ENCODE data around the gene TXNRD3. TPM values are rescaled to one million over a fixed set of nuclear protein-coding genes. Genes with fewer than 3 reads are reported as not detected.

TXNRD3 gene
- total RNA-seq, 1 experiment from 2014 or later: 11.1 TPM

DNA sequence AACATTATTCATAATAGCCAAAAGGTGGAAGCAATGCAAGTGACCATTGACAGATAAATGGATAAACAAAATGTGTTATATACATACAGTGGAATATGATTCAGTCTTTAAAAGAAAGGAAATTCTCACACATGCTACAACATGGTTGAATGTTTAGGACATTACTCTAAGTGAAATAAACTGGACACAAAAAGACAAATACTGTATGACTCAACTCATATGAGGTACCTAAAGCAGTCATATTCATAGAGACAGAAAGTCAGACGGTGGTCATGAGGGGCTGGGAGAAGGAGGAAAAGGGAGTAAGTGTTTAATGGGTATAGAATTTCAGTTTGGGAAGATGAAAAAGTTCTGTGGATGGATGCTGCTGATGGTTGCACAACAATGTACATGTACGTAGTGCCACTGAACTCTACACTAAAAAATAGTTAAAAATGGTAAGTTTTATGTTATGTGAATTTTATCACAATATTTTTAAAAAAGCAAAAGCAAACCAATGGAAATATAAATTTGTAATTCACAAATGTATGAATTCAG lies 5.3 kb downstream of the TXNRD3 start:
- BruUV-seq (replicated peaks): no TSS peak
- H3K4me1 ChIP-seq: no peaks in the 10 kb centered on the region
- POLR2A ChIA-PET: no interaction called here
- H3K36me3 Mint-ChIP-seq (ENCODE audit: insufficient read depth, unreplicated experiment): no peaks in the 10 kb centered on the region
- no peaks in the 10 kb centered on the region for H3K27me3 Mint-ChIP-seq (ENCODE audit: insufficient read depth, unreplicated experiment)
- H3K27ac Mint-ChIP-seq (ENCODE audit: unreplicated experiment): no peak overlapping the region
- no peaks in the 10 kb centered on the region for H3K36me3 ChIP-seq (ENCODE audit: control insufficient read depth, insufficient read depth, low read length)
- intact Hi-C loops (cut with micrococcal nuclease; ENCODE audit: unreplicated experiment): loop anchor here (10.0 kb wide), 1 partner anchor 125 kb away; the partner anchor contains the start of gene CHST13
- H3K4me3 ChIP-seq (ENCODE audit: low read depth, low read length): no peak overlapping the region
- TF ChIP-seq, protein P1, sequence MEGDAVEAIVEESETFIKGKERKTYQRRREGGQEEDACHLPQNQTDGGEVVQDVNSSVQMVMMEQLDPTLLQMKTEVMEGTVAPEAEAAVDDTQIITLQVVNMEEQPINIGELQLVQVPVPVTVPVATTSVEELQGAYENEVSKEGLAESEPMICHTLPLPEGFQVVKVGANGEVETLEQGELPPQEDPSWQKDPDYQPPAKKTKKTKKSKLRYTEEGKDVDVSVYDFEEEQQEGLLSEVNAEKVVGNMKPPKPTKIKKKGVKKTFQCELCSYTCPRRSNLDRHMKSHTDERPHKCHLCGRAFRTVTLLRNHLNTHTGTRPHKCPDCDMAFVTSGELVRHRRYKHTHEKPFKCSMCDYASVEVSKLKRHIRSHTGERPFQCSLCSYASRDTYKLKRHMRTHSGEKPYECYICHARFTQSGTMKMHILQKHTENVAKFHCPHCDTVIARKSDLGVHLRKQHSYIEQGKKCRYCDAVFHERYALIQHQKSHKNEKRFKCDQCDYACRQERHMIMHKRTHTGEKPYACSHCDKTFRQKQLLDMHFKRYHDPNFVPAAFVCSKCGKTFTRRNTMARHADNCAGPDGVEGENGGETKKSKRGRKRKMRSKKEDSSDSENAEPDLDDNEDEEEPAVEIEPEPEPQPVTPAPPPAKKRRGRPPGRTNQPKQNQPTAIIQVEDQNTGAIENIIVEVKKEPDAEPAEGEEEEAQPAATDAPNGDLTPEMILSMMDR (IDR thresholded peaks at IDR 0.05; ENCODE audit: insufficient read depth in 1 of 2, low read depth in 1 of 2, low read length in 1 of 2, severe bottlenecking in 1 of 2, unreplicated experiment in 1 of 2): no peak
- H3K9me3 ChIP-seq: no peaks in the 10 kb centered on the region
- no peaks in the 10 kb centered on the region for H3K27me3 ChIP-seq (replicated peaks; ENCODE audit: control insufficient read depth, insufficient read depth, low read length)
- DNase-seq: no peak
- H3K4me3 Mint-ChIP-seq (ENCODE audit: unreplicated experiment): no peak overlapping the region
- no peaks in the 10 kb centered on the region for H3K9me3 Mint-ChIP-seq (ENCODE audit: unreplicated experiment)
- CTCF ChIA-PET: no interaction called here
- H3K4me1 Mint-ChIP-seq (ENCODE audit: low read depth, unreplicated experiment): no peaks in the 10 kb centered on the region

DNA sequence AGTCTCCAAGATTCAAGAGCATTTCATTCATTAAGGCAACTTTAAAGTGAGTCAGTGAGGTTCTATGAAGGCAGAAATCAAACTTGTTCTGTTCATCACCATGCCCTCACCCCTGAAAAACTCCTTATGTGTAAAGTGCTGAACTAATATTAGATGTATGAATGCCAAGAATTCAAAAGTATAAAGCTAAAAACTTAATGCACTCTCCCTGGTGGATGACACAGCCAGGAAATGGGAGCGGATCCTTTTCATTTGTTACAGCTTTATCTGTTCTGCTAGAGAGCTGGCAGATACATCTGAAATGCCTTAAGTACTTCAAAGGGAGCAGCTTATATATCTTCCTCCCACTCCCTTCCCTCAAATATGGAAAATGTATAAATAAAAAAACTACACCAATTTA lies 8.2 kb downstream of the TXNRD3 start:
- intact Hi-C loops (cut with micrococcal nuclease; ENCODE audit: unreplicated experiment): no loop called here
- Mint-ChIP-seq H3K9me3 (ENCODE audit: unreplicated experiment) (no peaks in the 10 kb centered on the region), H3K27me3 (ENCODE audit: insufficient read depth, unreplicated experiment) (no peaks in the 10 kb centered on the region), H3K36me3 (ENCODE audit: insufficient read depth, unreplicated experiment) (peaks cover 7% of the 10 kb centered on the region), H3K27ac (ENCODE audit: unreplicated experiment) (no peak overlapping the region), H3K4me3 (ENCODE audit: unreplicated experiment) (no peak overlapping the region), H3K4me1 (ENCODE audit: low read depth, unreplicated experiment) (no peaks in the 10 kb centered on the region)
- H3K4me1 ChIP-seq: no peaks in the 10 kb centered on the region
- H3K36me3 ChIP-seq (ENCODE audit: control insufficient read depth, insufficient read depth, low read length): no peaks in the 10 kb centered on the region
- CTCF ChIA-PET: no interaction called here
- no peaks in the 10 kb centered on the region for H3K27me3 ChIP-seq (replicated peaks; ENCODE audit: control insufficient read depth, insufficient read depth, low read length)
- no peak overlapping the region for H3K4me3 ChIP-seq (ENCODE audit: low read depth, low read length)
- TF ChIP-seq, protein P1 (IDR thresholded peaks at IDR 0.05; ENCODE audit: insufficient read depth in 1 of 2, low read depth in 1 of 2, low read length in 1 of 2, severe bottlenecking in 1 of 2, unreplicated experiment in 1 of 2): no peak
- BruUV-seq (replicated peaks): no TSS peak
- POLR2A ChIA-PET: no interaction called here
- no peaks in the 10 kb centered on the region for H3K9me3 ChIP-seq
- no peak for DNase-seq

DNA sequence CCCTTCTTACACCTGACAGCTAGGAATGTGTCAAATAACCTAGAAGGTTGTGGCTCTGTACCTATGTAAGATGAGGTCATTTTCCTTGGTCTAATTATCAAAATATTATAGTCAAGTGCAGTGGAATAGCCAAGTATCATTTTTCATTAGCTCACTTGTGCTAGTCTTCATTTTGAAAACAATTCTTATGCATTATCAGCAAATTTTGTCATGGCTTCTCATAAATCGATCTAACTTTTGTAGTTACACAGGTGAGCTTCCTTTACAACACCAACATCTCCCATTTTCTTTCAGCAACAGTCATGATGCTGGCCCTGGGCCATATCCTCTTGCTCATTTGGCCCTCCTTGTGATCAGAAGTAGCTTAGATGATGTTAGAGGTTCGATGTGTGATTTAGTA lies 10.3 kb downstream of the TXNRD3 start:
- H3K9me3 Mint-ChIP-seq (ENCODE audit: unreplicated experiment): no peaks in the 10 kb centered on the region
- CTCF ChIA-PET: no interaction called here
- no peaks in the 10 kb centered on the region for H3K27me3 ChIP-seq (replicated peaks; ENCODE audit: control insufficient read depth, insufficient read depth, low read length)
- H3K4me3 ChIP-seq (ENCODE audit: low read depth, low read length): no peak overlapping the region
- H3K9me3 ChIP-seq: no peaks in the 10 kb centered on the region
- H3K36me3 ChIP-seq (ENCODE audit: control insufficient read depth, insufficient read depth, low read length): no peaks in the 10 kb centered on the region
- no peaks in the 10 kb centered on the region for H3K27me3 Mint-ChIP-seq (ENCODE audit: insufficient read depth, unreplicated experiment)
- H3K36me3 Mint-ChIP-seq (ENCODE audit: insufficient read depth, unreplicated experiment): peaks cover 7% of the 10 kb centered on the region
- POLR2A ChIA-PET: no interaction called here
- no peak overlapping the region for H3K27ac Mint-ChIP-seq (ENCODE audit: unreplicated experiment)
- no peaks in the 10 kb centered on the region for H3K4me1 ChIP-seq
- TF ChIP-seq, protein P1 (IDR thresholded peaks at IDR 0.05; ENCODE audit: insufficient read depth in 1 of 2, low read depth in 1 of 2, low read length in 1 of 2, severe bottlenecking in 1 of 2, unreplicated experiment in 1 of 2): no peak
- no TSS peak for BruUV-seq (replicated peaks)
- no peak for DNase-seq
- intact Hi-C loops (cut with micrococcal nuclease; ENCODE audit: unreplicated experiment): no loop called here
- no peaks in the 10 kb centered on the region for H3K4me1 Mint-ChIP-seq (ENCODE audit: low read depth, unreplicated experiment)
- no peak overlapping the region for H3K4me3 Mint-ChIP-seq (ENCODE audit: unreplicated experiment)

Data from Caco-2 (cell line).